GM12872 (cell line): ENCODE measurements around the gene FRMD3.

ENCODE experiments used
- TF ChIP-seq, protein P1 (sequence below): IDR thresholded peaks from 3 replicates; pipeline ENCODE4 v1.5.1; 2011; ENCODE audit warnings: low read depth, mild to moderate bottlenecking, low read length, moderate library complexity; ENCODE audit not compliant: insufficient read depth

Gene FRMD3

DNA sequence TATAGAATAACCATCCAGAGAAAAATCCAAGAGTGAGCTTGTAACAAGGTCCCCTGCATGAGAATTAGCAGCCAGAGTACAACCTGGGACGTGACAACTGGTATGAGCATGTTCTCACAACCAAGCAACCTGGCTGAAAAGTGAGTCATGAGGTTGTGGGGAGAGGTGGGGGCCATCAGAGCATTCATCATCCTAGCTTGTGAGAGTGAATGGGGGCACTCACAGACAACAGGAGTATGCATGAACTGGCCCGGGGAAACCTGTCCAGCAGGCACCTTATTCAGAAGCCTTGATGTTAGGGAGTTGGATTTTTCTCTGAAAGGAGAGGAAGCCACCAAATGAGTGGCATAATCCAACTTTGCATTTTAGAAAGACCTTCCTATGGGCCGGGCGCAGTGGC, 113.0 kb downstream of the FRMD3 start:
- TF ChIP-seq, protein P1, sequence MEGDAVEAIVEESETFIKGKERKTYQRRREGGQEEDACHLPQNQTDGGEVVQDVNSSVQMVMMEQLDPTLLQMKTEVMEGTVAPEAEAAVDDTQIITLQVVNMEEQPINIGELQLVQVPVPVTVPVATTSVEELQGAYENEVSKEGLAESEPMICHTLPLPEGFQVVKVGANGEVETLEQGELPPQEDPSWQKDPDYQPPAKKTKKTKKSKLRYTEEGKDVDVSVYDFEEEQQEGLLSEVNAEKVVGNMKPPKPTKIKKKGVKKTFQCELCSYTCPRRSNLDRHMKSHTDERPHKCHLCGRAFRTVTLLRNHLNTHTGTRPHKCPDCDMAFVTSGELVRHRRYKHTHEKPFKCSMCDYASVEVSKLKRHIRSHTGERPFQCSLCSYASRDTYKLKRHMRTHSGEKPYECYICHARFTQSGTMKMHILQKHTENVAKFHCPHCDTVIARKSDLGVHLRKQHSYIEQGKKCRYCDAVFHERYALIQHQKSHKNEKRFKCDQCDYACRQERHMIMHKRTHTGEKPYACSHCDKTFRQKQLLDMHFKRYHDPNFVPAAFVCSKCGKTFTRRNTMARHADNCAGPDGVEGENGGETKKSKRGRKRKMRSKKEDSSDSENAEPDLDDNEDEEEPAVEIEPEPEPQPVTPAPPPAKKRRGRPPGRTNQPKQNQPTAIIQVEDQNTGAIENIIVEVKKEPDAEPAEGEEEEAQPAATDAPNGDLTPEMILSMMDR: no peak

DNA sequence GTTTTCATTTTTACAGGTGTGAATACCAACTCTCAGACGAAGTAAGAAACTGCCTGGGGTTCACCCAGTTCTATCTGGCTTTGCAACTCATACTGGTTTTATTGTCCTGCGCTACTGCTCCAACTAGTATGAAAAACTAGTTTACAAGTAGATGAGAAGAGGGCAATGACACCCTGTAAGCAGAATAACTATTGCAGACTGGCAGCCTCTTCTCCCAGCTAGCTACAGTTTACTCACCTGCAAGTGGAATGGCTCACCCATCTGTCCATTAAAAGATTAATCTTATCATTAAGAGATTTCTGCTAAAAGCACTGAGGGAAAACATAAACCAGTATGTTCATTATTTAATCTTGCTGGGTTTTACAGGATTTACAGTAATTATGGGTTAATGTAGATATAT, 113.4 kb downstream of the FRMD3 start:
- TF ChIP-seq, protein P1: no peak

DNA sequence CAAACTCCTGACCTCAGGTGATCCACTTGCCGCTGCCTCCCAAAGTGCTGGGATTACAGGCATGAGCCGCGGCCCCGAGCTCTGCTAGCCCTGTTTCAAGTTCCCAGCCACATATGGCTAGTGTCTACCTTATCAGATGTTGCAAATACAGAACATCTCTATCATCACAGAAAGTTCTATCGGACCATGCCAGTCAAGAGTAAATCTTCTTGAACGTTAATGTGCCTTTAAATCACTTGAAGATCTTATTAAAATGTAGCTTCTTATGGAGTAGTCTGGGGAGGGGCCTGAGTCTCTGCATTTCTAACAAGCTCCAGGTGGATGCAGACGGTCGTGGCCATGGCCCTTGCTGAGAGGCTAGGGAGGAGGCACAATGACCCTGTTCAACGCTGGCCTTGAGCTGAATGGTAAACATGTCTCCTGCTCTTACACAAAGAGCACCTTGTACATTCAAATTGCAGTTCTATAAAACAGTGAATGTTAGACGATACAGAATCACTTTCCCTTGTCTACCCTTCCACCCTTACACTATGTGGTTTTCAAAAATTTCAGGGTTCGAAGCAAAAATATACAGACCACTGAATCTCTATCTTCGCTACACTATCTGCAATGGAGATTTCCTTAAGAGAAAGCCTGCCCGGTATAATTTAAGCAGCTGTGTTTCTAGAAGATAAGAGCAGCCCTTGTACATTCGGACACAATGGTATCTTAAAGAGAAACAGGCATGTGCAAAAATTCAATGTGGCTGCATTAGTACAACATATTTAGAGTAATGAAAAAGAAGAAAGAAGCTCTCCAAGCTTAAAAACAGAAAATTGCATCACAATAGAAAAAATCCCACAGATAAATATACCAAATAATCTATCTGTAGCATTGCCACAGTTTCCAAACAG, 114.1 kb downstream of the FRMD3 start:
- TF ChIP-seq, protein P1: no peak

DNA sequence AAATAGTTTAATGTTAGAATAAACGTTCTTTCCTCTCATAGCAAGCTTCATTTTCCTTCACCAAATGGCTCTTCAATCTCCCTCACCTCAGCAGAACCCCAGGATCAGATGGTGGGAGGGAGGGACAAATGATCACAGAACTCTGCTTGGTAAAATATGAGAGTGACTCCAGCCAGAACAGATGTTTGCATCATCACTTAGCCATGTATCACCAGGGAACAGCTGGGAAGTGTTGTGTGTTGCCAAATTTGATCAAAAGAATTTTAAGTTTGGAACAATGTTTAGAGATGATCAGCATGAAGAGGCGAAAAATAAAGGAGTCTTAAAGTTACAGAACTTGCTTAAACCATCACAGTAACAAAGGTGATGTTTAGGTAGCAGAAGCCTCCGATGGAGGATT, 115.7 kb downstream of the FRMD3 start:
- TF ChIP-seq, protein P1: no peak

DNA sequence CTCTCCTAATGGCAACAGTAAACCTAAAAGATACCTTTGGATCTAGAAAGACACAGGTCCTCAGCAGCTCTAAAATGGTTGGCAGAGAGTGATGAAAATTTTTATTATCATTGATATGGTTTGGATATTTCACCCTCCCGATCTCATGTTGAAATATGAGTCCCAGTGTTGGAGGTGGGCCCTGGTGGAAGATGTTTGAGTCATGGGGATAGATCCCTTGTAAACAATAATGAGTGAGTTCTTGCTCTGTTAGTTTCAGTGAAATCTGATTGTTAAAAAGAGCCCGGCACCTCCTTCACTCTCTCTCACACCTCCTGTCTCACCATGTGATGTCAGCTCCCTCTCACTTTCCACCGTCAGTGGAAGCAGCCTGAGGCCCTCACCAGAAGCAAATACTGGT, 117.7 kb downstream of the FRMD3 start:
- TF ChIP-seq, protein P1: no peak

DNA sequence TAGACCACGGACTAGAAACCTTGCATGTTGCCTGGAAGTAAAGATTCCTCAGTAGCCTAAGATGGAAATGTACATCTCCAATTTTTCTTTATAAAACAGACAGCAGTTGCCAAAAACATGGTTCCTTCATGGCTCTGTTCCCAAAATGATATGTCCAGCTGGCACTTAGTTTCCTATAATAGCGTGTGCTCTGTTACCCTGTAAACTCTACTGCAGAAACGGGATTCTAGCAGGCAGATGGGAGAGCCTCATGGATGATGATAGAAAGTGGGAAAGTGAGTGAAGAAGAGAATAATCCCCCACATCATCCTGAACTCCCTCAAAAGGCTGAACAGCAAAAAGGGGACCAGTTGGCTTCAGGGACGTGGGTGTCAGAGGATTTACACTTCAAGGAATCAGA, 118.2 kb downstream of the FRMD3 start:
- TF ChIP-seq, protein P1: no peak

DNA sequence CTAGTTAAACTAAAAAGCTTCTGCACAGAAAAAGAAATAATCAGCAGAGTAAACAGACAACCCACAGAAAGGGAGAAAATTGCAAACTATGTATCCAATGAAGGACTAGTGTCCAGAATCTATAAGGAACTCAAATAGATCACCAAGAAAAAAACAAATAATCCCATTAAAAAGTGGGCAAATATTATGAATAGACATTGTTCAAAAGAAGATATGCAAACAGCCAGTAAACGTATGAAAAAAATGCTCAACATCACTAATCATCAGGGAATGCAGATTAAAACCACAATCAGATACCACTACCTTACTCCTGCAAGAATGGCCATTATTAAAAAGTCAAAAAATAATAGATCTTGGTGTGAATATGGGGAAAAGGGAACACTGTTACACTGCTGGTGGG, 119.9 kb downstream of the FRMD3 start:
- TF ChIP-seq, protein P1: no peak
